Body of pancreas (tissue), 4 donors: Measurements from ENCODE around the gene ABCG1. TPM values are rescaled to one million over a fixed set of nuclear protein-coding genes. Genes with fewer than 3 reads are reported as not detected.

Experiments used
- ATAC-seq: fragments of 150-250 bp; one replicate; pipeline ENCODE4 v1.9.1; 2016
- DNase-seq, 4 donors: peaks; one replicate each; pipeline ENCODE4 v3.0.0-alpha.2; 2019
- H3K27ac ChIP-seq, 4 donors: fragments of 200-600 bp; sonication (generic); 1 replicate in 3 of 4; 2 replicates in 1 of 4; pipeline versions ENCODE4 v1.5.1 to v1.6.1; 2016 to 2019; ENCODE audit warnings: mild to moderate bottlenecking in 1 of 4, mixed read lengths in 1 of 4, moderate library complexity in 1 of 4
- H3K27me3 ChIP-seq, 2 donors: fragments of 200-600 bp; sonication (generic); one replicate each; pipeline ENCODE4 v1.6.0; 2016; ENCODE audit warnings: mild to moderate bottlenecking in 1 of 2
- H3K36me3 ChIP-seq, 2 donors: fragments of 200-600 bp; sonication (generic); replicated peaks in 1 of 2; 2 replicates each; pipeline ENCODE4 v1.5.1; 2016; ENCODE audit warnings: low read depth in 2 of 2; ENCODE audit not compliant: insufficient read depth in 1 of 2
- H3K4me1 ChIP-seq: fragments of 200-600 bp; sonication (generic); one replicate; pipeline ENCODE4 v1.6.0; 2016
- H3K4me3 ChIP-seq, 2 donors: fragments of 200-600 bp; sonication (generic); 1 replicate in 1 of 2; 2 replicates in 1 of 2; pipeline ENCODE4 v1.5.1; 2016 to 2019
- H3K9me3 ChIP-seq, 3 donors: fragments of 200-600 bp; sonication (generic); 1 replicate in 2 of 3; 2 replicates in 1 of 3; pipeline ENCODE4 v1.5.1; 2016
- POLR2A ChIP-seq, 3 donors: fragments of 450-650 bp; IDR thresholded peaks; one replicate each; pipeline ENCODE4 v1.6.1; 2016; ENCODE audit warnings: antibody characterized with exemption in 3 of 3, mild to moderate bottlenecking in 2 of 3
- WGBS, 2 donors: methylation state at CpG; one replicate each; pipeline ENCODE4 v1.1.5; 2017; 5-methylcytosine and 5-hydroxymethylcytosine counted together
- intact Hi-C: fragments of 100-400 bp; cut with DNase I; formaldehyde crosslinking; loops from one replicate; pipeline ENCODE4 v1.15.1; 2023
- total RNA-seq, 2 donors: library from RNA; depleted of rRNA; stranded (reverse); fragments of >200 nt; gene quantifications; one replicate each; pipeline ENCODE4 v1.1.0, GENCODE V29; 2016
- TF ChIP-seq, protein P1 (sequence below), 7 experiments: fragments of 450-650 bp in 4 of 7; fragments of 200-600 bp in 3 of 7; sonication (generic) in 3 of 7; IDR thresholded peaks; one replicate each; pipeline ENCODE4 v1.5.1; 2016 to 2019; ENCODE audit warnings: antibody characterized with exemption in 7 of 7

ABCG1 gene
- total RNA-seq, 2 donors from 2014 or later: 7.5 to 7.6 TPM

DNA sequence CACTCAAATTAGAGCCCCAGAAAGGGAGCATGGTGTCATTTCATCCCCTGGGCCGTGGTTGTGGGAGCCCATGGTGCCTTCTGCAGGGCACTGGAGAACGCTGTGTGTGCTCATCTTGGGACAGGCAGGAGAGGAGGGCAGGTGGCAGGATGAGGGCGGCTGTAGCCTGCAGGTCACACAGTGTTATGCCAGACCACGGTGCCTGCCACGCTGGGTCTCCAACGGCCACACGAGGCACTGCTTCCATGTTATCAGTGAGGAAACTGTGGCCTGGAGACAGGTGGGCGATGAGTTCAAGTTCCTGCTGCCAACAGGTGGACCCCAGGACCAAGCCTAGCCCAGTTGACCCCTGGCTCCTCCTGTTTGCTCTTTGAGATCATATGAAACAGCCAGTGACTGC, 21.0 kb downstream of the ABCG1 start:
- Histone ChIP-seq H3K4me3 (no peak overlapping the region), H3K27me3 (no peaks in the 10 kb centered on the region), H3K36me3 (no peaks in the 10 kb centered on the region), H3K9me3 (no peaks in the 10 kb centered on the region), H3K4me1 (peaks cover 15% of the 10 kb centered on the region), H3K27ac (no peak overlapping the region)
- DNase-seq: no peak
- no peak for TF ChIP-seq POLR2A (IDR thresholded peaks at IDR 0.05)
- TF ChIP-seq, protein P1, sequence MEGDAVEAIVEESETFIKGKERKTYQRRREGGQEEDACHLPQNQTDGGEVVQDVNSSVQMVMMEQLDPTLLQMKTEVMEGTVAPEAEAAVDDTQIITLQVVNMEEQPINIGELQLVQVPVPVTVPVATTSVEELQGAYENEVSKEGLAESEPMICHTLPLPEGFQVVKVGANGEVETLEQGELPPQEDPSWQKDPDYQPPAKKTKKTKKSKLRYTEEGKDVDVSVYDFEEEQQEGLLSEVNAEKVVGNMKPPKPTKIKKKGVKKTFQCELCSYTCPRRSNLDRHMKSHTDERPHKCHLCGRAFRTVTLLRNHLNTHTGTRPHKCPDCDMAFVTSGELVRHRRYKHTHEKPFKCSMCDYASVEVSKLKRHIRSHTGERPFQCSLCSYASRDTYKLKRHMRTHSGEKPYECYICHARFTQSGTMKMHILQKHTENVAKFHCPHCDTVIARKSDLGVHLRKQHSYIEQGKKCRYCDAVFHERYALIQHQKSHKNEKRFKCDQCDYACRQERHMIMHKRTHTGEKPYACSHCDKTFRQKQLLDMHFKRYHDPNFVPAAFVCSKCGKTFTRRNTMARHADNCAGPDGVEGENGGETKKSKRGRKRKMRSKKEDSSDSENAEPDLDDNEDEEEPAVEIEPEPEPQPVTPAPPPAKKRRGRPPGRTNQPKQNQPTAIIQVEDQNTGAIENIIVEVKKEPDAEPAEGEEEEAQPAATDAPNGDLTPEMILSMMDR (IDR thresholded peaks at IDR 0.05): no peak
- 84 to 90% methylated on average over 6 to 8 of the region's 8 CpGs for WGBS, 2 donors
- intact Hi-C loops: no loop called here
- no peak for ATAC-seq

DNA sequence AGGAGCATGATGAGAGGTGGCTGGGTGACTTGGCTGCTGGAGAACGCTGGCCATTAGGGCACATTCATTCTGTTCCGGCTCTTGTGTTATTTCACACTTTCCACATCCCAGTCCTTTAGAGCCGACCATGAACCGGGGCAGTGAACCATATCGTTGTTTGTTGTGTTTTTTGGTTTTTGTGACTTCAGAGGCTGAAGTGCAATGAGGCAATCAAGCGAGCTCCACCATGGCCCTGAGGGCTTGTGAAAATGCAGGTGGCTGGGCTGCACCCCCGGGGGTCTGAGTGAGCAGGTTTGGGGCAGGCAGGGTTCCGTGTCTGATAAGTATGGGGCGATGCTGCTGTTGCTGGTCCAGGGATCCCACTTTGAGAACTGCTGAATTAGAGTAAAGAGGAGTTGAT, 23.7 kb downstream of the ABCG1 start:
- no peak overlapping the region for H3K4me3 ChIP-seq
- no peak for ATAC-seq
- no peak for TF ChIP-seq POLR2A (IDR thresholded peaks at IDR 0.05)
- TF ChIP-seq, protein P1 (IDR thresholded peaks at IDR 0.05): no peak
- WGBS, 2 donors: 86 to 88% methylated on average over 9 of the region's 9 CpGs
- intact Hi-C loops: no loop called here
- H3K27ac ChIP-seq: no peak overlapping the region
- DNase-seq: no peak
- no peaks in the 10 kb centered on the region for H3K36me3 ChIP-seq
- no peaks in the 10 kb centered on the region for H3K9me3 ChIP-seq
- no peaks in the 10 kb centered on the region for H3K4me1 ChIP-seq
- H3K27me3 ChIP-seq: no peaks in the 10 kb centered on the region

DNA sequence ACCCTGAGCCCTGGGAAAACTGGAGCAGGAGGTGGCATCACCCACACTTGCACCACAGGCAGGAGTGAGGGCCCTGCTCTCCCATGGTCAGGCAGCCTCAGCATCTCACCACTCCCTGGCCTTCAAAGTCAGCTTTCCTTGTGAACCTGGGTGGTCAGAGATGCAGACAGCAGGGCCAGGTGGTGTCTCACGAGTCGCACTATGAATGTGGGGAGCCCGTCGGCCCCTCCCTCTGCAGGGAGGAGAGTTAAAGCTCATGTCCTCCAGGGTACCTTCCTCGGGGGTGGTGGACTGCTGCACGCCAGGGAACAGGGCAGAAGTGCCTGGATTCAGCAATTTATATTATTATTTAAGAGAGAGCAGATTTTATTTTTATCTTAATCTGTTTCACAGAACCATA, 24.1 kb downstream of the ABCG1 start:
- Histone ChIP-seq H3K4me1 (no peaks in the 10 kb centered on the region), H3K27ac (no peak overlapping the region), H3K27me3 (no peaks in the 10 kb centered on the region), H3K9me3 (no peaks in the 10 kb centered on the region), H3K36me3 (no peaks in the 10 kb centered on the region), H3K4me3 (no peak overlapping the region)
- DNase-seq (no peak), ATAC-seq (no peak)
- intact Hi-C loops: no loop called here
- 80 to 84% methylated on average over 6 of the region's 6 CpGs for WGBS, 2 donors
- TF ChIP-seq POLR2A (IDR thresholded peaks at IDR 0.05): no peak
- TF ChIP-seq, protein P1 (IDR thresholded peaks at IDR 0.05): no peak

DNA sequence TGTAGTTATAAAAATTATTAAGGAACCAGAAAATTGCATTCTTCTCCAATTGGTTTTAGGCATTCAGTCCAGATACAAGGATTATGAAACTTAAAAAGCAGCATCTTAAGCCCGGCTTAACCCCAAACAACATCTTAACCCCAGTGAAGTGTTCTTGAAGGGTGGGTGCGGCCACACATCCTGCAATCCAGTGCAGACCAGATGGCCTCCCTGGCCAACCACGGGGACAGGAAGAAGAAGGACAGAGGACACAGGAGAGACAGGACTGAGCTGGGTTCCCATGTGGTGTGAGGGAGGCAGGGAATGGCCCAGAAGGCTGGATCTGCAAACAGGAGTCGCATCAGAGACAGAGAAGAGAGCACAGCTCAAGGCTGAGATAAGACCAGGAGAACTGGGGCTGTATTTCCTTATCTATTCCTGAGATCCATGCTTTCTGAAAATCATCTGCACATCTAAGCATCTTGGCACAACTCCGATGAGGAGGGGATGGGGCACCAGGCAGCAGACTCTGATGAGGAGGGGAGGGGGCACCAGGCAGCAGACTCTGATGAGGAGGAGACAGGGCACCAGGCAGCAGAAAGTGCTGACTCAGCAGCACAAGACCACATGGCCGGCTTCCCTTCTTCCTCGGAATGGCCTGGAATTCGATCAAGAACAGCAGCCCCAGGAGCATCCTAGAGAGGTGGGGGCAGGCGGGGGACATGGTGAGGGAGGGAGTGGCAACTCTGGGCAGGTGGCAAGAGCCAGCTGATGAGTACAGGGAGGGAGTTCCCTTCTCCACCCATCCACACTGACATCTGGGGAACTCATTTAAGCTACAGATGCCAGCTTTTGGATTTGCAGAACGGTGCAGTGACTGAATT, 26.6 kb downstream of the ABCG1 start:
- Histone ChIP-seq H3K4me1 (no peaks in the 10 kb centered on the region), H3K27me3 (no peaks in the 10 kb centered on the region), H3K9me3 (no peaks in the 10 kb centered on the region), H3K27ac (no peak overlapping the region), H3K36me3 (no peaks in the 10 kb centered on the region), H3K4me3 (no peak overlapping the region)
- 55 to 59% methylated on average over 10 of the region's 10 CpGs for whole genome bisulfite sequencing, 2 donors
- ATAC-seq: no peak
- DNase-seq: no peak
- intact Hi-C loops: no loop called here
- TF ChIP-seq POLR2A (IDR thresholded peaks at IDR 0.05): no peak
- TF ChIP-seq, protein P1 (IDR thresholded peaks at IDR 0.05): no peak

DNA sequence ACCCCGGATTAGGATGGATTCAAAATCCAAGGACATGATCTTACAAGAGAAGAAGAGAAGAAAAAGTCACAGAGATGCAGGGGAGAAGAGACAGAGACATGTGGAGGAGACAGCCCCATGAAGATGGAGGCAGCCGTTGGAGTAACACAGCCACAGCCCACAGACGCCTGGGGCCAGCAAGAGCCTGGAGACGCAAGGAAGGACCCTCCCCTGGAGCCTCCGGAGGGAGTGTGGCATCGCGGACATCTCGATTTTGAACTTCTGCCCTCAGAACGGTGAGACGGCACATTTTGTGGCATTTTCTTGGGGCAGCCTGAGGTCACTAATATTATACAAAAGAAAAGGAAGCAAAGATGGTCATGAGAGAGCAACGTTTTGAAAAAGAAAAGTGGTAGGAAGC, 28.8 kb downstream of the ABCG1 start:
- intact Hi-C loops: no loop called here
- ATAC-seq (no peak), DNase-seq (no peak)
- no peaks in the 10 kb centered on the region for H3K4me1 ChIP-seq
- H3K4me3 ChIP-seq: no peak overlapping the region
- no peak for TF ChIP-seq POLR2A (IDR thresholded peaks at IDR 0.05)
- TF ChIP-seq, protein P1 (IDR thresholded peaks at IDR 0.05): no peak
- 71 to 80% methylated on average over 11 of the region's 11 CpGs for WGBS, 2 donors
- no peak overlapping the region for H3K27ac ChIP-seq
- H3K27me3 ChIP-seq: no peaks in the 10 kb centered on the region
- H3K36me3 ChIP-seq: no peaks in the 10 kb centered on the region
- H3K9me3 ChIP-seq: no peaks in the 10 kb centered on the region
